K562 (cell line): ENCODE data around the gene MPST. TPM values are rescaled to one million over a fixed set of nuclear protein-coding genes. Genes with fewer than 3 reads are reported as not detected.

Experiments used
- AFF1 ChIP-seq, 2 experiments: fragments of 450-650 bp; IDR thresholded peaks; 2 replicates each; pipeline ENCODE4 v1.6.1; 2018; ENCODE audit warnings: mild to moderate bottlenecking in 2 of 2, low read depth in 1 of 2; ENCODE audit not compliant: partially characterized antibody in 2 of 2
- BRD4 ChIP-seq: fragments of 200-600 bp; sonication (generic); IDR thresholded peaks from 2 replicates; pipeline ENCODE4 v1.6.1; 2017; ENCODE audit warnings: inconsistent platforms
- CBFA2T2 ChIP-seq: fragments of 450-650 bp; conservative IDR thresholded peaks from 2 replicates; pipeline ENCODE4 v1.6.1; 2017; ENCODE audit warnings: mild to moderate bottlenecking
- DPF2 ChIP-seq: fragments of 450-650 bp; IDR thresholded peaks from 2 replicates; pipeline ENCODE4 v1.6.1; 2016
- ELF1 ChIP-seq: fragments of 200-800 bp; sonication (Bioruptor generic); IDR thresholded peaks from 2 replicates; pipeline ENCODE4 v1.6.1; 2016; ENCODE audit warnings: missing genetic modification characterization, missing compliant biosample characterization
- IFI16 ChIP-seq: fragments of 250-450 bp; sonication (Bioruptor Pico); IDR thresholded peaks from 2 replicates; pipeline ENCODE4 v2.1.2; 2022; ENCODE audit warnings: mild to moderate bottlenecking, inconsistent platforms
- MCM5 ChIP-seq: fragments of 450-650 bp; IDR thresholded peaks from 2 replicates; pipeline ENCODE4 v1.6.1; 2016; ENCODE audit warnings: low read depth
- MYBL2 ChIP-seq, 2 experiments: fragments of 450-650 bp in 1 of 2; sonication (generic) in 1 of 2; formaldehyde crosslinking in 1 of 2; IDR thresholded peaks; 2 replicates each; pipeline versions ENCODE4 v1.6.1 to v1.8.1; 2017 to 2022; ENCODE audit warnings: borderline replicate concordance in 1 of 2, inconsistent platforms in 1 of 2, low read depth in 1 of 2, mild to moderate bottlenecking in 1 of 2, missing genetic modification reagents in 1 of 2, moderate library complexity in 1 of 2
- NBN ChIP-seq: fragments of 450-650 bp; IDR thresholded peaks from 2 replicates; pipeline ENCODE4 v1.6.1; 2016; ENCODE audit warnings: low read depth, mild to moderate bottlenecking
- NFYB ChIP-seq: IDR thresholded peaks from 2 replicates; pipeline ENCODE4 v1.6.1; 2011; ENCODE audit warnings: mild to moderate bottlenecking, moderate library complexity; ENCODE audit not compliant: insufficient read length; ENCODE audit errors: extremely low read depth
- NR0B1 ChIP-seq: fragments of 450-650 bp; IDR thresholded peaks from one replicate; pipeline ENCODE4 v1.6.1; 2018; ENCODE audit warnings: mild to moderate bottlenecking, moderate library complexity; ENCODE audit not compliant: partially characterized antibody
- POLR2A ChIP-seq: fragments of 450-650 bp; conservative IDR thresholded peaks from 2 replicates; pipeline ENCODE4 v1.6.1; 2016
- REST ChIP-seq, 2 experiments: fragments of 450-650 bp; formaldehyde crosslinking in 1 of 2; IDR thresholded peaks; 2 replicates each; pipeline versions ENCODE4 v1.4.0 to v1.6.1; 2014 to 2020; ENCODE audit warnings: mild to moderate bottlenecking in 2 of 2, borderline replicate concordance in 1 of 2, low read depth in 1 of 2
- RNF2 ChIP-seq: sonication (generic); IDR thresholded peaks from 2 replicates; pipeline ENCODE4 v1.6.1; 2016
- SMARCC2 ChIP-seq: fragments of 450-650 bp; IDR thresholded peaks from 2 replicates; pipeline ENCODE4 v1.6.1; 2017; ENCODE audit warnings: antibody characterized with exemption, moderate library complexity, mild to moderate bottlenecking, low read depth
- THRAP3 ChIP-seq: fragments of 450-650 bp; IDR thresholded peaks from 2 replicates; pipeline ENCODE4 v1.6.1; 2016; ENCODE audit warnings: mild to moderate bottlenecking, inconsistent platforms, borderline replicate concordance
- ZKSCAN3 ChIP-seq: fragments of 250-450 bp; sonication (Bioruptor Pico); IDR thresholded peaks from 2 replicates; pipeline ENCODE4 v1.4.0; 2020
- polyA plus RNA-seq, 8 experiments: library from polyadenylated mRNA; depleted of rRNA in 4 of 8; stranded (reverse) in 5 of 8; unstranded in 3 of 8; fragments of >200 nt; fragmentation: Nextera tagmentation in 2 of 8; fragmentation: Illumina TruSeq in 1 of 8; extraction: Ambion mirVana in 2 of 8; extraction: Trizol in 1 of 8; gene quantifications; 2 replicates each; pipeline versions ENCODE4 v1.2.1 to v1.2.3, GENCODE V29; 2011 to 2014; ENCODE audit warnings: inconsistent platforms in 1 of 8, missing spikeins in 1 of 8
- total RNA-seq, 7 experiments: library from RNA; depleted of rRNA in 6 of 7; stranded (reverse); fragments of >200 nt in 6 of 7; fragmentation: Illumina TruSeq in 2 of 7; extraction: Trizol in 2 of 7; gene quantifications; 2 replicates each; pipeline versions ENCODE4 v1.2.1 to v1.2.3, GENCODE V29; 2011 to 2021; ENCODE audit warnings: low replicate concordance in 1 of 7

The MPST gene
- total and polyA plus RNA-seq, 9 of the 15 experiments (the other 6 are each of a cell fraction or from before 2014, with no cell fraction given): 0.65 to 104 (median 24.3) TPM

GRCh38 chr22:36982136-36982535 lies 37.4 kb upstream of the MPST start (continued):
- no peak for TF ChIP-seq MYBL2 (IDR thresholded peaks at IDR 0.05; ENCODE audit: low read depth)
- no peak for TF ChIP-seq MYBL2 (CRISPR knock-in tag; IDR thresholded peaks at IDR 0.05; ENCODE audit: borderline replicate concordance)
- TF ChIP-seq RNF2: no peak
- TF ChIP-seq BRD4: no peak
- no peak for TF ChIP-seq REST (IDR thresholded peaks at IDR 0.05; ENCODE audit: borderline replicate concordance)
- no peak for TF ChIP-seq REST (CRISPR knock-in tag; IDR thresholded peaks at IDR 0.05; ENCODE audit: low read depth)
- TF ChIP-seq POLR2A: no peak
- TF ChIP-seq DPF2: peak; percentile 84
- TF ChIP-seq ZKSCAN3 (CRISPR knock-in tag): no peak
- no peak for TF ChIP-seq AFF1 (IDR thresholded peaks at IDR 0.05; ENCODE audit: low read depth in 1 of 2, partially characterized antibody in 2 of 2)
- no peak for TF ChIP-seq NFYB
- TF ChIP-seq IFI16 (CRISPR knock-in tag): no peak
- TF ChIP-seq SMARCC2: peak; percentile 62; the same call in 1 of the 2 replicates
- no peak for TF ChIP-seq THRAP3
- TF ChIP-seq ELF1: no peak
- TF ChIP-seq CBFA2T2: peak; percentile 89
- TF ChIP-seq NR0B1: no peak
- no peak for TF ChIP-seq NBN
- TF ChIP-seq MCM5: no peak
